SK-MEL-5 (cell line): Measurements from ENCODE around the gene CGRRF1. TPM values are rescaled to one million over a fixed set of nuclear protein-coding genes. Genes with fewer than 3 reads are reported as not detected.

Experiments used
- DNase-seq: peaks from one replicate; pipeline ENCODE4 v3.0.0-alpha.2; 2016; ENCODE audit warnings: low read depth, low spot score
- in situ Hi-C: cut with HindIII; loops from 2 replicates; pipeline ENCODE4 v1.10.0; 2016; ENCODE audit warnings: low sequenced_read_pairs, high pct_unique_total_duplicates, low pct_unique_long_range_greater_than_20kb
- polyA plus RNA-seq, 2 experiments: library from polyadenylated mRNA; depleted of rRNA; stranded (reverse); fragments of >200 nt; gene quantifications; 2 replicates each; pipeline ENCODE4 v1.2.3, GENCODE V29; 2015
- total RNA-seq: library from RNA; depleted of rRNA; stranded (reverse); fragments of >200 nt; shearing (Covaris generic); gene quantifications from 2 replicates; pipeline ENCODE4 v1.2.3, GENCODE V29; 2014; rRNA removed

CGRRF1 gene
- 17.1 and 19.3 TPM in 2 replicates for total RNA-seq
- 5.0 and 5.3 TPM in 2 replicates for polyA plus RNA-seq (2015; cell fraction: cytosol; rRNA removed)
- polyA plus RNA-seq (2015; cell fraction: nucleus; rRNA removed): 14.9 and 15.7 TPM in 2 replicates

GRCh38 chr14:54509546-54510501 is at the start of gene CGRRF1:
CGRRF1 (plus strand) TSS chr14:54509906; CDS start chr14:54509960, 54 bp downstream.
- peak; percentile 96 for DNase-seq
- in situ Hi-C loops: no loop called here

GRCh38 chr14:54462048-54462447 is 47.7 kb upstream of the CGRRF1 start:
- in situ Hi-C loops: no loop called here

GRCh38 chr14:54465654-54466053 is 44.1 kb upstream of the CGRRF1 start:
- in situ Hi-C loops: no loop called here
- DNase-seq: no peak

More at GRCh38 chr14:54462048-54462447, 47.7 kb upstream of the CGRRF1 start:
- no peak for DNase-seq

GRCh38 chr14:54467280-54467679 is 42.4 kb upstream of the CGRRF1 start:
- no peak for DNase-seq
- in situ Hi-C loops: no loop called here

GRCh38 chr14:54470701-54471100 is 39.0 kb upstream of the CGRRF1 start:
- no peak for DNase-seq

GRCh38 chr14:54471641-54472040 is 38.1 kb upstream of the CGRRF1 start:
- no peak for DNase-seq

More at GRCh38 chr14:54470701-54471100, 39.0 kb upstream of the CGRRF1 start:
- in situ Hi-C loops: no loop called here

GRCh38 chr14:54472315-54472714 is 37.4 kb upstream of the CGRRF1 start:
- DNase-seq: no peak
- in situ Hi-C loops: no loop called here

More at GRCh38 chr14:54471641-54472040, 38.1 kb upstream of the CGRRF1 start:
- in situ Hi-C loops: no loop called here

GRCh38 chr14:54474232-54474793 is 35.4 kb upstream of the CGRRF1 start:
- in situ Hi-C loops: no loop called here
- no peak for DNase-seq

GRCh38 chr14:54475187-54475899 is 34.4 kb upstream of the CGRRF1 start:
- no peak for DNase-seq

GRCh38 chr14:54475911-54476310 is 33.8 kb upstream of the CGRRF1 start:
- DNase-seq: no peak
- in situ Hi-C loops: no loop called here

More at GRCh38 chr14:54475187-54475899, 34.4 kb upstream of the CGRRF1 start:
- in situ Hi-C loops: no loop called here

GRCh38 chr14:54478636-54479215 is 31.0 kb upstream of the CGRRF1 start:
- in situ Hi-C loops: no loop called here
- DNase-seq: no peak

- in situ Hi-C loops: no loop called here
- no peak for DNase-seq
These were observed 28.7 kb upstream of the CGRRF1 start for GRCh38 chr14:54480830-54481562.

- no peak for DNase-seq
- in situ Hi-C loops: no loop called here
These were observed 28.0 kb upstream of the CGRRF1 start for GRCh38 chr14:54481695-54482094.

GRCh38 chr14:54483073-54483745 is 26.5 kb upstream of the CGRRF1 start:
- DNase-seq: peak; percentile 41
- in situ Hi-C loops: no loop called here

- no peak for DNase-seq
- in situ Hi-C loops: no loop called here
These were observed 25.9 kb upstream of the CGRRF1 start for GRCh38 chr14:54483846-54484245.

GRCh38 chr14:54486685-54487084 is 23.0 kb upstream of the CGRRF1 start:
- in situ Hi-C loops: no loop called here

More at GRCh38 chr14:54486685-54487084, 23.0 kb upstream of the CGRRF1 start:
- no peak for DNase-seq
